OCI-LY7 (cell line): ENCODE data around the gene STEEP1.

Experiments used
- EZH2phosphoT487 ChIP-seq: fragments of 200-600 bp; sonication (generic); IDR thresholded peaks from 2 replicates; pipeline ENCODE4 v1.6.1; 2018; ENCODE audit warnings: low read depth, borderline replicate concordance, mild to moderate bottlenecking, mixed run types, antibody characterized with exemption, low read length, moderate library complexity, mixed read lengths
- TF ChIP-seq, protein P1 (sequence below): fragments of 200-600 bp; sonication (generic); conservative IDR thresholded peaks from 2 replicates; pipeline ENCODE4 v1.5.1; 2014; ENCODE audit warnings: mild to moderate bottlenecking, antibody characterized with exemption, low read length, moderate library complexity, mixed read lengths

- TF ChIP-seq, protein P1, sequence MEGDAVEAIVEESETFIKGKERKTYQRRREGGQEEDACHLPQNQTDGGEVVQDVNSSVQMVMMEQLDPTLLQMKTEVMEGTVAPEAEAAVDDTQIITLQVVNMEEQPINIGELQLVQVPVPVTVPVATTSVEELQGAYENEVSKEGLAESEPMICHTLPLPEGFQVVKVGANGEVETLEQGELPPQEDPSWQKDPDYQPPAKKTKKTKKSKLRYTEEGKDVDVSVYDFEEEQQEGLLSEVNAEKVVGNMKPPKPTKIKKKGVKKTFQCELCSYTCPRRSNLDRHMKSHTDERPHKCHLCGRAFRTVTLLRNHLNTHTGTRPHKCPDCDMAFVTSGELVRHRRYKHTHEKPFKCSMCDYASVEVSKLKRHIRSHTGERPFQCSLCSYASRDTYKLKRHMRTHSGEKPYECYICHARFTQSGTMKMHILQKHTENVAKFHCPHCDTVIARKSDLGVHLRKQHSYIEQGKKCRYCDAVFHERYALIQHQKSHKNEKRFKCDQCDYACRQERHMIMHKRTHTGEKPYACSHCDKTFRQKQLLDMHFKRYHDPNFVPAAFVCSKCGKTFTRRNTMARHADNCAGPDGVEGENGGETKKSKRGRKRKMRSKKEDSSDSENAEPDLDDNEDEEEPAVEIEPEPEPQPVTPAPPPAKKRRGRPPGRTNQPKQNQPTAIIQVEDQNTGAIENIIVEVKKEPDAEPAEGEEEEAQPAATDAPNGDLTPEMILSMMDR: no peak
- TF ChIP-seq EZH2phosphoT487: no peak
Measured at GRCh38 chrX:119605464-119606279, 40.5 kb upstream of the STEEP1 start.
